DMS153 (cell line): ENCODE results near the gene MRPL28.
"Not testable (repeated sequence)": the region's sequence is repeated elsewhere in the genome, so short reads cannot be mapped to it uniquely, and the experiment has no call there.

Source experiments
- DNase-seq: peaks from one replicate; lab custom pipeline; 2025; lab: John Stamatoyannopoulos, UW

MRPL28 gene

GRCh38 chr16:373020-373598 is 2.8 kb upstream of the MRPL28 start:
- DNase-seq: no peak

GRCh38 chr16:372302-372983 is 2.1 kb upstream of the MRPL28 start:
- no peak for DNase-seq

- DNase-seq: peak; percentile 77
These were observed 1.4 kb upstream of the MRPL28 start for GRCh38 chr16:371515-372301.

- no peak for DNase-seq
These were observed 709 bp upstream of the MRPL28 start for GRCh38 chr16:370979-371514.

GRCh38 chr16:369866-370436 is 387 bp downstream of the MRPL28 start:
- DNase-seq: no peak

GRCh38 chr16:369275-369865 is 968 bp downstream of the MRPL28 start:
- DNase-seq: no peak

GRCh38 chr16:368388-369158 is 1.8 kb downstream of the MRPL28 start:
- DNase-seq: no peak

GRCh38 chr16:367333-367903 is 2.9 kb downstream of the MRPL28 start:
- DNase-seq: no peak

GRCh38 chr16:366476-366875 is 3.9 kb downstream of the MRPL28 start:
- DNase-seq: no peak

- no peak for DNase-seq
These were observed 5.5 kb downstream of the MRPL28 start for GRCh38 chr16:364595-365491.

- DNase-seq: no peak
These were observed 6.4 kb downstream of the MRPL28 start for GRCh38 chr16:363766-364490.

- DNase-seq: no peak
These were observed 7.1 kb downstream of the MRPL28 start for GRCh38 chr16:363110-363765.

GRCh38 chr16:362702-362999 is 7.7 kb downstream of the MRPL28 start:
- not testable (repeated sequence) for DNase-seq

GRCh38 chr16:361872-362701 is 8.3 kb downstream of the MRPL28 start:
- peak; percentile 76 for DNase-seq

GRCh38 chr16:361341-361871 is 8.9 kb downstream of the MRPL28 start:
- no peak for DNase-seq

GRCh38 chr16:360698-361336 is 9.5 kb downstream of the MRPL28 start:
- DNase-seq: no peak
